ENCODE data around the gene NTM.

DNA sequence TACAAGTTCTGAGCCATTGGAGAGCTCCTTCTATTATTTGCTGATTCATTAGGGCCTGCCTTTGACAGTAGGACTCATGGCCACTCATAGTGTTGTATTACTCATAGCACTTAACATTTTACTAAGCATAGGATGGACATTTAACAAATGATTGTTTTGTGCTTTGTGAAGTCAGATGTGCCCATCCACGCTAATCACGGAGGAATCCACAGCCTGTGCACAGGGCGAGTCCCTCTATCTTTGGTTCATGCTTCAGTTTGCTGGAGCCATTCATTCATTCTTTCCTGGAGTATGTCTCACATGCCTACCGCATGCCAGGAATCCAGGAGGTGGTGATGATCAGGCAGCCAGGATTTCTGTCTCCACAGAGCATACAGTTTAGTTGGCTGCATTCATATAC, 254.1 kb downstream of the NTM start:
- TF ChIP-seq TAF1 (IDR thresholded peaks at IDR 0.05; ENCODE audit: borderline replicate concordance, low read depth, low read length) (no peak), POLR2A (IDR thresholded peaks at IDR 0.05; ENCODE audit: low read depth, low read length) (no peak)

Measured in GM12892 (cell line).